Erythroblast (primary cell): Measurements from ENCODE around the gene ZCRB1.

ENCODE experiments used
- GATA1 ChIP-seq: IDR thresholded peaks from 2 replicates; pipeline ENCODE4 v1.6.1; 2011; ENCODE audit warnings: low read depth, mild to moderate bottlenecking, control low read depth, low read length, moderate library complexity
- POLR2A ChIP-seq: IDR thresholded peaks from 2 replicates; pipeline ENCODE4 v1.6.1; 2011; ENCODE audit warnings: mild to moderate bottlenecking, low read length

DNA sequence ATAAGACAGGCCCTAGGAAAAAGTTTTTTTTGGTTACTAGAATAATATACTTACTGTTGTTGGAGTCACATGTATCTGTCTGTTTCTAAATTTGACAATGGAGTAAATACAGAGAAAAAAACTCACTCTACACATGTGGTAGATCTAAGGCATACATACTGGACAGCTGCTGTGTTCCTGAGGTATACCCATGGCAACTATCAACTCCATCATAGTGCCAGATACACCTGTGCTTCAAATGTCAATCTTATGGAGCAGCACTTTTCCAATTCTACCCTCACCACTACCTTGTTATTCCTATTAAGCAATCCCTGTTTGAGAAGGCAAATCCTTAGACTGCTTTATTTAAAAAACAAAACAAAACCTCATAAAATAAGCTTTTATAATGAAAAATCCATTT, 3.3 kb downstream of the ZCRB1 start:
- TF ChIP-seq POLR2A: no peak
- TF ChIP-seq GATA1: no peak
